Measurements from ENCODE around the gene KCNJ1. TPM values are rescaled to one million over a fixed set of nuclear protein-coding genes. Genes with fewer than 3 reads are reported as not detected.
A peak's percentile ranks its signal among the peaks of the same experiment; 100 is the strongest.

KCNJ1 gene
- total RNA-seq, 1 donor from 2014 or later: under 0.01 TPM

DNA sequence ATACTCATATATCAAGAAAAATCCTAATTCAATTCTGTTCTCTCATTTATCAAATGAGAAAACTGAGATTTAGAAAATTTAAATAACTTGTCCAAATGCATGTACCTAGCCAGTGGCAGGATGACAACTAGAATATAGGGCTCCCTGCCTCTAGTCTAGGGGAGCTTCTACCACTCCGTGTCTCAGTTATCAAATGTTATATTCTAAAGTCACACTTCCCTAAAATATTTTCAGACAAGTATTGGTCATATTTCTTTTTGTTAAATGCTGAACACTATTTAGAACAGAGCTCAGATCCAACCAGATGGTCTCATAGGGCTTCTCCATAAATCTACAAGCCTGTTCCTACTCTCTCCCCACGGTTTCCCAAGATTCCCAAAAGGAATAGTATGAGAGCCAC, 26.3 kb downstream of the KCNJ1 start:
- Histone ChIP-seq H3K4me3 (ENCODE audit: low read depth, low read length) (no peak overlapping the region), H3K36me3 (ENCODE audit: control insufficient read depth, insufficient read depth, low read length) (no peaks in the 10 kb centered on the region), H3K27me3 (ENCODE audit: control insufficient read depth, insufficient read depth, low read length) (no peaks in the 10 kb centered on the region)
- FAIRE-seq (no peak), DNase-seq (ENCODE audit: low read depth) (no peak)
- TF ChIP-seq, protein P1, sequence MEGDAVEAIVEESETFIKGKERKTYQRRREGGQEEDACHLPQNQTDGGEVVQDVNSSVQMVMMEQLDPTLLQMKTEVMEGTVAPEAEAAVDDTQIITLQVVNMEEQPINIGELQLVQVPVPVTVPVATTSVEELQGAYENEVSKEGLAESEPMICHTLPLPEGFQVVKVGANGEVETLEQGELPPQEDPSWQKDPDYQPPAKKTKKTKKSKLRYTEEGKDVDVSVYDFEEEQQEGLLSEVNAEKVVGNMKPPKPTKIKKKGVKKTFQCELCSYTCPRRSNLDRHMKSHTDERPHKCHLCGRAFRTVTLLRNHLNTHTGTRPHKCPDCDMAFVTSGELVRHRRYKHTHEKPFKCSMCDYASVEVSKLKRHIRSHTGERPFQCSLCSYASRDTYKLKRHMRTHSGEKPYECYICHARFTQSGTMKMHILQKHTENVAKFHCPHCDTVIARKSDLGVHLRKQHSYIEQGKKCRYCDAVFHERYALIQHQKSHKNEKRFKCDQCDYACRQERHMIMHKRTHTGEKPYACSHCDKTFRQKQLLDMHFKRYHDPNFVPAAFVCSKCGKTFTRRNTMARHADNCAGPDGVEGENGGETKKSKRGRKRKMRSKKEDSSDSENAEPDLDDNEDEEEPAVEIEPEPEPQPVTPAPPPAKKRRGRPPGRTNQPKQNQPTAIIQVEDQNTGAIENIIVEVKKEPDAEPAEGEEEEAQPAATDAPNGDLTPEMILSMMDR (IDR thresholded peaks at IDR 0.05; ENCODE audit: insufficient read depth, low read length, severe bottlenecking): no peak

DNA sequence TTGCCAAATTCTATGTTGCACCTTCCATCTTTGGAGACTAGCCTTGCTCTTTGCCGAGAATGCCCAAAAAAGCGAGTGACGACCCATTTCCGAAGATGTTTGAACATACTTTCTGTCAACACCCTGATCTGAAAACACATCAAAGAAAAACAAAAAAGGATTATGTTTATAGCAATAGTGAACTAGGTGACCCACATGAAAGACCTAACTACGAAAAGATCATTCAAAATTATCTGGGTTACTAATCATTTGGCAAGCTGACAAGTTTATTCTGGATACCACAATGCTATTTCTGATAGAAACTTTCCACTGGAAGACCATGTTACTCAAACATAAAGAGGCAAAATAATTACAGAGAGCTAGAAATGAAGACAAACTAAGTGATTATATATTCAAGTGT, 27.0 kb downstream of the KCNJ1 start:
- TF ChIP-seq, protein P1 (IDR thresholded peaks at IDR 0.05; ENCODE audit: insufficient read depth, low read length, severe bottlenecking): no peak
- H3K27me3 ChIP-seq (ENCODE audit: control insufficient read depth, insufficient read depth, low read length): no peaks in the 10 kb centered on the region
- no peak overlapping the region for H3K4me3 ChIP-seq (ENCODE audit: low read depth, low read length)
- DNase-seq (ENCODE audit: low read depth): no peak
- FAIRE-seq: no peak
- H3K36me3 ChIP-seq (ENCODE audit: control insufficient read depth, insufficient read depth, low read length): no peaks in the 10 kb centered on the region

DNA sequence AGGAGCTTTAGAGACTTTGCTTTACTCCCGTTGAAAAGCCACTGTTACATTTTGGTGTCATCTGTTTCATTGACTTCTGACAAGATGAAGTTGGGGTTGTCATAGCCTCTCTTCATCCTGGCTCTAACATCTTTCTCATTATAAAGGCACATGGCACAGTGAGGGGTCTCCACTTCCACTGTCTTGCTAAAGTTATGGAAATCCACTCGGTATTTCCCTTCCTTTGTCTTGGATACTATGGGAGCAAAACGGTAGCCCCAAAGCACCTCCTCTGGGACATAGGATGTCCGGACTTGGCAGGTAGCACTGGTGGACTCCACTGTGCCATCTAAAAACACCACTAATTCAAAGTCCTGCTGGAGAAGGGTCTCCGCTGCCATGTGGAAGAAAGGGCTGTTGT, 28.0 kb downstream of the KCNJ1 start:
- H3K4me3 ChIP-seq (ENCODE audit: low read depth, low read length): no peak overlapping the region
- FAIRE-seq (no peak), DNase-seq (ENCODE audit: low read depth) (no peak)
- H3K36me3 ChIP-seq (ENCODE audit: control insufficient read depth, insufficient read depth, low read length): no peaks in the 10 kb centered on the region
- TF ChIP-seq, protein P1 (IDR thresholded peaks at IDR 0.05; ENCODE audit: insufficient read depth, low read length, severe bottlenecking): no peak
- no peaks in the 10 kb centered on the region for H3K27me3 ChIP-seq (ENCODE audit: control insufficient read depth, insufficient read depth, low read length)

DNA sequence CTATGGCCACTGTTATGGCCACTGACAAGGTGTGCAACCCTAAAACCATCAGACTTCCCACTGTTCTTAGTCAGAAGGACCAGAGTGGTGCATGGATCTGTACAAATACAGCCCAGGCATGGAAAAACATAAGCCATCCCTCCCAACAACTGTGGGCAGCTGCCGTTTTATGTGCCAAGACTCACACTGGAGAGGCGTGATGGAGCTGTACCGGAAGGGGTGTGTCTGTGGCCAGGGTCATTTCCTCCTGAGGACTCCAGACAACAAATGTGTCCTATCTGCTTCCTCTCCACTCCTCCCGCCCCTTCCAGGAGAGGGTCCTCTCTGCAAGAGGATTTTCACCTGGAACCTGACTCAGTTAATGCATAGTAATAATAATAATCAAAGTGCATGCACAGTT, 29.5 kb downstream of the KCNJ1 start:
- FAIRE-seq: peak; percentile 7
- no peak for DNase-seq (ENCODE audit: low read depth)
- TF ChIP-seq, protein P1 (IDR thresholded peaks at IDR 0.05; ENCODE audit: insufficient read depth, low read length, severe bottlenecking): no peak
- no peaks in the 10 kb centered on the region for H3K27me3 ChIP-seq (ENCODE audit: control insufficient read depth, insufficient read depth, low read length)
- no peaks in the 10 kb centered on the region for H3K36me3 ChIP-seq (ENCODE audit: control insufficient read depth, insufficient read depth, low read length)
- no peak overlapping the region for H3K4me3 ChIP-seq (ENCODE audit: low read depth, low read length)

DNA sequence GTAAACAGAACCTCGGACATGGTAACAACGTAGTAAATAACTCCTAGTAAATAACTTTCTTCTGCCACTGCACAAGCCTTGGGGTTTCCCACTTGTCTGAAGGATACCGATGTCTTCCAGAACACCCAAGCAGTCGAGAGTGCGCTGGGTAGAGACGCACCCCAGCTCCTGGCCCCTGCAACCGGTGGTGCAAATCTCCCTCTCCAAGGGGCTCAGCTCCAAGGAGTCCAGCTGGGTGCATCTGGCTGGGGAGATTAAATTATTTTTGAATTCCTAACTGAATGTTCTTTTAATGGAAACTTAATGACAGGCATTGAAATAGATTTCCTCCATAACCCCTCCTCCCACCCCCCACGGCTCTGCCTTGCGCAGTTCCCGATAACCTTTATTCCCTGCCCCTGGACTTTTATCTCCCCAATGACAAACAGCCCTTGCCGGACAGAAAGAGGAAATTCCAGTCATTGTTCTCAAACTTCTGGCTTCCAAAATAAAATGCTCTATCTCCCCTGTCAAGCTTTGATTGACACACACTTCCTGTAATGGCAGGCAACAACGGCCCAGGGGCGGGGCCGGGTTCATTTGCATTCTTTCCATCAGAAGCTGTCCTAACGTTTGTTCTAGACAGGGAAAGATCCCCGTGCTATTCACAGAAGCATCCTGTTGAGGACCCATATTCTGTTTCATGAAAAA, 31.2 kb downstream of the KCNJ1 start:
- H3K36me3 ChIP-seq (ENCODE audit: control insufficient read depth, insufficient read depth, low read length): no peaks in the 10 kb centered on the region
- H3K27me3 ChIP-seq (ENCODE audit: control insufficient read depth, insufficient read depth, low read length): no peaks in the 10 kb centered on the region
- TF ChIP-seq, protein P1 (IDR thresholded peaks at IDR 0.05; ENCODE audit: insufficient read depth, low read length, severe bottlenecking): no peak
- DNase-seq (ENCODE audit: low read depth): no peak
- no peak overlapping the region for H3K4me3 ChIP-seq (ENCODE audit: low read depth, low read length)
- FAIRE-seq: no peak

DNA sequence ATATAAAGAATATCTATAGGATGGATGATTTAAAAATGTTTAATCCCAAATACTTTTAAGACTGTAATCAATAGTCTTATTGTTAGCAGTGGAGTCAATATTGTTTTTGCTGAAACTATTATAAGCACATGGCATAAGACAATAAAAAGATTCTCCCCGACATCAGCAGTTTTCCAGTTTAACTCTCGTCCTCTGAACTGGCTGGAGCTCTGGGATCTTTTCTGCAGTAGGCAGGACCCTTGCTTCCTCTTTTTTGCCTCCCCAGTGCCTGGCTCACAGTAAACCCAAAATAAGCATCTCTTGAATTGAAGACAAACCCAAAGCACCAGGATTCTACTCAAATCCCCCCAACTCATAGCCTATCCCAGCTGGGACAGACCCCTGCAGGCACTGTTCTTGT, 32.9 kb downstream of the KCNJ1 start:
- H3K4me3 ChIP-seq (ENCODE audit: low read depth, low read length): no peak overlapping the region
- TF ChIP-seq, protein P1 (IDR thresholded peaks at IDR 0.05; ENCODE audit: insufficient read depth, low read length, severe bottlenecking): no peak
- no peaks in the 10 kb centered on the region for H3K27me3 ChIP-seq (ENCODE audit: control insufficient read depth, insufficient read depth, low read length)
- no peak for DNase-seq (ENCODE audit: low read depth)
- H3K36me3 ChIP-seq (ENCODE audit: control insufficient read depth, insufficient read depth, low read length): no peaks in the 10 kb centered on the region
- FAIRE-seq: no peak

Measured in bronchial epithelial cell (primary cell).